Hindlimb muscle (tissue), 1 donor: ENCODE measurements around the gene PIAS3. TPM values are rescaled to one million over a fixed set of nuclear protein-coding genes. Genes with fewer than 3 reads are reported as not detected.
A peak's percentile ranks its signal among the peaks of the same experiment; 100 is the strongest.
"Not testable (repeated sequence)": the region's sequence is repeated elsewhere in the genome, so short reads cannot be mapped to it uniquely, and the experiment has no call there.

Source experiments
- DNase-seq: peaks from one replicate; pipeline ENCODE4 v3.0.0-alpha.2; 2013
- polyA plus RNA-seq: library from polyadenylated mRNA; unstranded; fragments of 120-200 nt; gene quantifications from one replicate; pipeline ENCODE4 v1.2.1, GENCODE V29; 2013; ENCODE audit not compliant: insufficient read length

Gene PIAS3
- polyA plus RNA-seq, 1 donor = 42.4 TPM

GRCh38 chr1:145874646-145875045, 15.8 kb upstream of the PIAS3 start:
- no peak for DNase-seq

GRCh38 chr1:145871994-145872924, 13.4 kb upstream of the PIAS3 start:
- peak; percentile 65 for DNase-seq

- DNase-seq = no peak
These were observed 9.4 kb upstream of the PIAS3 start for GRCh38 chr1:145868232-145868631.

- DNase-seq = peak; percentile 87
These were observed 4.6 kb upstream of the PIAS3 start for GRCh38 chr1:145863282-145864018.

- peak; percentile 94 for DNase-seq
These were observed 676 bp upstream of the PIAS3 start for GRCh38 chr1:145859491-145860023.

- DNase-seq = peak; percentile 32
These were observed 512 bp downstream of the PIAS3 start for GRCh38 chr1:145858238-145858900.

- no peak for DNase-seq
These were observed 1.7 kb downstream of the PIAS3 start for GRCh38 chr1:145857170-145857569.

- no peak for DNase-seq
These were observed 3.4 kb downstream of the PIAS3 start for GRCh38 chr1:145855426-145855948.

GRCh38 chr1:145849356-145850160, 9.3 kb downstream of the PIAS3 start:
- no peak for DNase-seq

- DNase-seq = no peak
These were observed 11.1 kb downstream of the PIAS3 start for GRCh38 chr1:145847827-145848226.

- peak; percentile 33 for DNase-seq
These were observed 12.7 kb downstream of the PIAS3 start for GRCh38 chr1:145846201-145846612.

- peak; percentile 85 for DNase-seq
These were observed 13.2 kb downstream of the PIAS3 start, which contains the start of gene NUDT17 for GRCh38 chr1:145845514-145846161. TSS of gene NUDT17 (plus strand) at chr1:145845630. CDS start at chr1:145845641, 11 bp downstream.

GRCh38 chr1:145845144-145845513, 13.8 kb downstream of the PIAS3 start:
- DNase-seq = no peak

GRCh38 chr1:145843031-145843430, 15.8 kb downstream of the PIAS3 start:
- DNase-seq = no peak

- DNase-seq = no peak
These were observed 21.2 kb downstream of the PIAS3 start for GRCh38 chr1:145837656-145838055.

GRCh38 chr1:145830810-145831209, 28.1 kb downstream of the PIAS3 start:
- DNase-seq = not testable (repeated sequence)

- DNase-seq = no peak
These were observed 30.4 kb downstream of the PIAS3 start for GRCh38 chr1:145828367-145829026.

GRCh38 chr1:145827966-145828365, 30.9 kb downstream of the PIAS3 start:
- no peak for DNase-seq

GRCh38 chr1:145826030-145826429, 32.9 kb downstream of the PIAS3 start:
- DNase-seq = no peak

- DNase-seq = no peak
These were observed 34.4 kb downstream of the PIAS3 start for GRCh38 chr1:145824499-145824842.
